Kidney (tissue), 14 donors: ENCODE data around the gene GTF2F2. TPM values are rescaled to one million over a fixed set of nuclear protein-coding genes. Genes with fewer than 3 reads are reported as not detected.

Experiments used
- DNase-seq, 5 donors: peaks; one replicate each; pipeline ENCODE4 v3.0.0-alpha.2; 2013 to 2020
- FAIRE-seq: peaks from 2 replicates; lab custom pipeline; 2012; peaks lifted over from hg19 to GRCh38; lab: Jason Lieb, UNC
- H3K27ac ChIP-seq, 2 donors: one replicate each; pipeline ENCODE4 v1.7.0; 2013; ENCODE audit warnings: low read depth in 2 of 2, low read length in 2 of 2, inconsistent platforms in 1 of 2
- H3K27me3 ChIP-seq: one replicate; pipeline ENCODE4 v1.7.1; 2013; ENCODE audit warnings: low read length, inconsistent platforms; ENCODE audit not compliant: control insufficient read depth, insufficient read depth
- H3K36me3 ChIP-seq, 3 donors: one replicate each; pipeline versions ENCODE4 v1.7.0 to v1.7.1; 2013; ENCODE audit warnings: low read length in 3 of 3, control low read depth in 1 of 3, inconsistent platforms in 1 of 3; ENCODE audit not compliant: insufficient read depth in 3 of 3, control insufficient read depth in 2 of 3
- H3K4me1 ChIP-seq, 3 donors: one replicate each; pipeline versions ENCODE4 v1.7.0 to v1.7.1; 2013; ENCODE audit warnings: low read length in 3 of 3, inconsistent platforms in 1 of 3, low read depth in 1 of 3; ENCODE audit not compliant: control insufficient read depth in 2 of 3, insufficient read depth in 2 of 3
- H3K4me3 ChIP-seq, 3 donors: one replicate each; pipeline versions ENCODE4 v1.7.0 to v1.8.1; 2013; ENCODE audit warnings: low read length in 3 of 3, control low read depth in 1 of 3, inconsistent platforms in 1 of 3
- H3K9ac ChIP-seq, 3 donors: one replicate each; pipeline versions ENCODE4 v1.7.0 to v1.7.1; 2013; ENCODE audit warnings: low read length in 3 of 3, control low read depth in 1 of 3, inconsistent platforms in 1 of 3
- H3K9me3 ChIP-seq, 3 donors: one replicate each; pipeline versions ENCODE4 v1.7.0 to v1.7.1; 2013; ENCODE audit warnings: low read length in 3 of 3, control low read depth in 1 of 3, inconsistent platforms in 1 of 3; ENCODE audit not compliant: control insufficient read depth in 2 of 3, insufficient read depth in 1 of 3
- CTCF ChIP-seq: IDR thresholded peaks from 3 replicates; pipeline ENCODE4 v1.5.1; 2012; ENCODE audit warnings: mild to moderate bottlenecking, moderate library complexity, borderline replicate concordance; ENCODE audit not compliant: insufficient read depth; ENCODE audit errors: extremely low read depth
- intact Hi-C: fragments of 100-400 bp; cut with DNase I; formaldehyde crosslinking; loops from one replicate; pipeline ENCODE4 v1.11.1; 2022
- polyA plus RNA-seq: library from polyadenylated mRNA; stranded (reverse); fragments of 350-450 nt; fragmentation: Illumina TruSeq; extraction: RNeasy Lipid Tissue Mini Kit (QIAGEN cat#74804); gene quantifications from one replicate; pipeline ENCODE4 v1.2.3, GENCODE V29; 2014; ENCODE audit warnings: low read depth, low replicate concordance; ENCODE audit not compliant: insufficient read depth
- total RNA-seq: library from RNA; stranded (reverse); fragmentation: NEBNext Ultra II Directional; extraction: Animal tissue kit (Norgen Biotek cat#: 25700); gene quantifications from one replicate; pipeline ENCODE4 v1.2.1, GENCODE V29; 2021
- donor health status: control.
- donor health status: control.
- donor health status: control.
- donor health status: control.
- donor health status: control.
- donor health status: DM: yes; HTN: yes; CAD: no.
- donor health status: Normal renal cell carcinoma (clear cell type).

GTF2F2 gene
- total and polyA plus RNA-seq, 2 donors from 2014 or later = 16.6 to 17.3 TPM

- no peak for TF ChIP-seq CTCF
- H3K27me3 ChIP-seq = no peaks in the 10 kb centered on the region
- DNase-seq (no peak), FAIRE-seq (no peak)
- H3K4me1 ChIP-seq = no peaks in the 10 kb centered on the region
- H3K27ac ChIP-seq = no peak overlapping the region
- no peaks in the 10 kb centered on the region for H3K9me3 ChIP-seq
- no peak overlapping the region for H3K4me3 ChIP-seq
- H3K36me3 ChIP-seq = no peaks in the 10 kb centered on the region
- no peak overlapping the region for H3K9ac ChIP-seq
- intact Hi-C loops = loop anchor here (10.0 kb wide), 1 partner anchor 256 kb away; no protein-coding TSS in a partner anchor
These were observed 181.0 kb downstream of the GTF2F2 start for GRCh38 chr13:45301263-45301662.

- Histone ChIP-seq H3K27me3 (no peaks in the 10 kb centered on the region), H3K27ac (no peak overlapping the region), H3K9me3 (no peaks in the 10 kb centered on the region), H3K9ac (no peak overlapping the region), H3K4me3 (no peak overlapping the region), H3K4me1 (no peaks in the 10 kb centered on the region), H3K36me3 (no peaks in the 10 kb centered on the region)
- FAIRE-seq = no peak
- no peak for DNase-seq
- intact Hi-C loops = loop anchor here (10.0 kb wide), 1 partner anchor 258 kb away; no protein-coding TSS in a partner anchor
- no peak for TF ChIP-seq CTCF
These were observed 182.2 kb downstream of the GTF2F2 start for GRCh38 chr13:45302507-45302906.

- Histone ChIP-seq H3K9me3 (no peaks in the 10 kb centered on the region), H3K9ac (no peak overlapping the region), H3K4me3 (no peak overlapping the region), H3K4me1 (no peaks in the 10 kb centered on the region), H3K36me3 (no peaks in the 10 kb centered on the region), H3K27me3 (no peaks in the 10 kb centered on the region), H3K27ac (no peak overlapping the region)
- no peak for TF ChIP-seq CTCF
- FAIRE-seq (no peak), DNase-seq (no peak)
- intact Hi-C loops = loop anchor here (10.0 kb wide), 1 partner anchor 258 kb away; no protein-coding TSS in a partner anchor
These were observed 182.7 kb downstream of the GTF2F2 start for GRCh38 chr13:45303026-45303425.

GRCh38 chr13:45303866-45304265 lies 183.6 kb downstream of the GTF2F2 start:
- H3K4me1 ChIP-seq = no peaks in the 10 kb centered on the region
- intact Hi-C loops = loop anchor here (10.0 kb wide), 1 partner anchor 259 kb away; no protein-coding TSS in a partner anchor
- no peak overlapping the region for H3K9ac ChIP-seq
- no peaks in the 10 kb centered on the region for H3K36me3 ChIP-seq
- H3K9me3 ChIP-seq = no peaks in the 10 kb centered on the region
- DNase-seq = no peak
- no peak for TF ChIP-seq CTCF
- no peak for FAIRE-seq
- no peaks in the 10 kb centered on the region for H3K27me3 ChIP-seq
- no peak overlapping the region for H3K4me3 ChIP-seq
- no peak overlapping the region for H3K27ac ChIP-seq
